Globus pallidus (tissue), 1 donor: ENCODE data around the gene KCNMA1.

Experiments used
- DNase-seq: peaks from one replicate; pipeline ENCODE4 v3.0.0-alpha.2; 2015; ENCODE audit warnings: low spot score

The KCNMA1 gene

GRCh38 chr10:77241350-77241725 is 396.3 kb downstream of the KCNMA1 start:
- DNase-seq, result no peak

- DNase-seq, result no peak
Observed at GRCh38 chr10:77240706-77241349, 396.8 kb downstream of the KCNMA1 start.

- DNase-seq, result no peak
Observed at GRCh38 chr10:77240041-77240652, 397.5 kb downstream of the KCNMA1 start.

GRCh38 chr10:77237120-77237519 is 400.5 kb downstream of the KCNMA1 start:
- DNase-seq, result no peak

GRCh38 chr10:77236700-77237099 is 400.9 kb downstream of the KCNMA1 start:
- DNase-seq, result no peak

GRCh38 chr10:77236029-77236428 is 401.6 kb downstream of the KCNMA1 start:
- no peak for DNase-seq

- DNase-seq, result no peak
Observed at GRCh38 chr10:77234599-77234998, 403.0 kb downstream of the KCNMA1 start.

GRCh38 chr10:77233466-77233865 is 404.1 kb downstream of the KCNMA1 start:
- DNase-seq, result no peak

- no peak for DNase-seq
Observed at GRCh38 chr10:77231884-77232610, 405.6 kb downstream of the KCNMA1 start.

- DNase-seq, result no peak
Observed at GRCh38 chr10:77231375-77231774, 406.2 kb downstream of the KCNMA1 start.

- DNase-seq, result no peak
Observed at GRCh38 chr10:77230194-77230593, 407.4 kb downstream of the KCNMA1 start.

GRCh38 chr10:77229704-77230103 is 407.9 kb downstream of the KCNMA1 start:
- DNase-seq, result no peak

- DNase-seq, result no peak
Observed at GRCh38 chr10:77228559-77228958, 409.0 kb downstream of the KCNMA1 start.

GRCh38 chr10:77226853-77227565 is 410.6 kb downstream of the KCNMA1 start:
- DNase-seq, result no peak

- no peak for DNase-seq
Observed at GRCh38 chr10:77226452-77226851, 411.2 kb downstream of the KCNMA1 start.

- DNase-seq, result no peak
Observed at GRCh38 chr10:77226020-77226419, 411.6 kb downstream of the KCNMA1 start.

- DNase-seq, result no peak
Observed at GRCh38 chr10:77223526-77224460, 413.8 kb downstream of the KCNMA1 start.

- no peak for DNase-seq
Observed at GRCh38 chr10:77220150-77220549, 417.5 kb downstream of the KCNMA1 start.

GRCh38 chr10:77219046-77219445 is 418.6 kb downstream of the KCNMA1 start:
- no peak for DNase-seq

GRCh38 chr10:77214799-77215198 is 422.8 kb downstream of the KCNMA1 start:
- no peak for DNase-seq

GRCh38 chr10:77212632-77213031 is 425.0 kb downstream of the KCNMA1 start:
- DNase-seq, result no peak

- DNase-seq, result no peak
Observed at GRCh38 chr10:77210645-77211044, 427.0 kb downstream of the KCNMA1 start.
